ENCODE data around the gene STARD7. TPM values are rescaled to one million over a fixed set of nuclear protein-coding genes. Genes with fewer than 3 reads are reported as not detected.
A peak's percentile ranks its signal among the peaks of the same experiment; 100 is the strongest.

Gene STARD7
- total and polyA plus RNA-seq, 10 of the 15 experiments (the other 5 are each of a cell fraction or from before 2014, with no cell fraction given) = 85.4 to 237 (median 153) TPM

- H4K20me1 ChIP-seq (ENCODE audit: control insufficient read depth, insufficient read depth) = no peaks in the 10 kb centered on the region
- H2AFZ ChIP-seq (ENCODE audit: control insufficient read depth, low read depth, low read length) = peak overlapping the region; percentile 30; the same call in 1 of the 2 replicates
- H3K9ac ChIP-seq (ENCODE audit: control insufficient read depth, insufficient read depth, low read length) = peak overlapping the region; percentile 68
- WGBS (ENCODE audit: insufficient coverage, insufficient replicate concordance, low lambda C conversion rate, missing lambda C conversion rate) = 55% methylated on average over 9 of the region's 10 CpGs
- CTCF ChIA-PET = interaction anchor here (1.1 to 4.2 kb wide), 7 partner anchors 10 to 20 kb away, joined by 3 to 42 read pairs (median 4); partner anchors contain the start of genes ASTL and DUSP2
- no peak overlapping the region for H3K4me3 ChIP-seq
- intact Hi-C loops (cut with micrococcal nuclease; ENCODE audit: unreplicated experiment) = no loop called here
- in situ Hi-C loops (cut with MboI) = no loop called here
- TSS peak; percentile 73 for BruUV-seq (replicated peaks)
- H3K27me3 ChIP-seq (replicated peaks in 1 of 2; ENCODE audit: control insufficient read depth in 2 of 2, insufficient read depth in 2 of 2, low read length in 1 of 2) = no peaks in the 10 kb centered on the region
- peaks cover 47% of the 10 kb centered on the region for H3K4me1 ChIP-seq (ENCODE audit: control insufficient read depth, insufficient read depth, low read length)
- RAD21 ChIA-PET (ENCODE audit: unreplicated experiment) = interaction anchor here (0.7 to 6.3 kb wide), 6 partner anchors 8 to 18 kb away, joined by 3 to 182 read pairs (median 4); partner anchors contain the start of genes ASTL and DUSP2
- peak overlapping the region; percentile 95 for H3K27ac ChIP-seq (ENCODE audit: control insufficient read depth, insufficient read depth)
- H3K9me3 ChIP-seq (replicated peaks; ENCODE audit: control insufficient read depth, insufficient read depth, low read length) = peaks cover 3% of the 10 kb centered on the region; the same call in 2 of the 3 replicates
- H3K79me2 ChIP-seq (ENCODE audit: control insufficient read depth, insufficient read depth, low read length) = no peaks in the 10 kb centered on the region
- DNase-seq (ENCODE audit: low read depth, low spot score) (no peak), ATAC-seq (peak; percentile 32), FAIRE-seq (peak; percentile 59)
- POLR2A ChIA-PET = interaction anchor here (0.6 to 6.4 kb wide), 7 partner anchors 8 to 372 kb away, joined by 3 to 161 read pairs (median 4); partner anchors contain the start of genes ASTL and DUSP2
- peak overlapping the region; percentile 78; the same call in 1 of the 2 replicates for H3K4me2 ChIP-seq (ENCODE audit: control insufficient read depth, insufficient read depth)
- SMC1A ChIA-PET (ENCODE audit: uncharacterized antibody, unreplicated experiment) = interaction anchor here (0.6 to 6.6 kb wide), 8 partner anchors 7 to 118 kb away, joined by 3 to 139 read pairs (median 4); partner anchors contain the start of genes ASTL and DUSP2
- no peaks in the 10 kb centered on the region for H3K36me3 ChIP-seq (ENCODE audit: control insufficient read depth in 2 of 2, insufficient read depth in 2 of 2, low read length in 1 of 2)
- no peak for TF ChIP-seq BMI1 (IDR thresholded peaks at IDR 0.05; ENCODE audit: borderline replicate concordance)
- TF ChIP-seq SPI1 (IDR thresholded peaks at IDR 0.05; ENCODE audit: borderline replicate concordance, insufficient read depth, low read depth, low read length) = no peak
- no peak for TF ChIP-seq IRF5 (IDR thresholded peaks at IDR 0.05; ENCODE audit: borderline replicate concordance)
- TF ChIP-seq NR2F1 (conservative IDR thresholded peaks at IDR 0.05) = no peak
- TF ChIP-seq MYB (IDR thresholded peaks at IDR 0.05; ENCODE audit: borderline replicate concordance, low read depth, low read length) = no peak
- TF ChIP-seq NRF1 (conservative IDR thresholded peaks at IDR 0.05; ENCODE audit: low read depth, low read length) = no peak
- TF ChIP-seq SRF (IDR thresholded peaks at IDR 0.05; ENCODE audit: low read depth in 2 of 2, low read length in 2 of 2) = no peak
- 0 out of 2 replicates have a peak, but pooled peaks have one; percentile 22 for TF ChIP-seq RCOR1 (conservative IDR thresholded peaks at IDR 0.05; ENCODE audit: low read depth, low read length)
- TF ChIP-seq NFYA (IDR thresholded peaks at IDR 0.05; ENCODE audit: borderline replicate concordance, low read depth, low read length) = no peak
- TF ChIP-seq LARP7 (IDR thresholded peaks at IDR 0.05) = no peak
- peak; percentile 69 for TF ChIP-seq RAD51 (IDR thresholded peaks at IDR 0.05)
- TF ChIP-seq TCF3 (IDR thresholded peaks at IDR 0.05; ENCODE audit: borderline replicate concordance, insufficient read depth, low read depth, low read length) = no peak
- no peak for TF ChIP-seq POLR2AphosphoS2 (IDR thresholded peaks at IDR 0.05; ENCODE audit: low read depth, low read length)
- no peak for TF ChIP-seq KDM1A (IDR thresholded peaks at IDR 0.05; ENCODE audit: borderline replicate concordance)
- no peak for TF ChIP-seq ATF2 (IDR thresholded peaks at IDR 0.05; ENCODE audit: low read length)
- TF ChIP-seq ZNF687 (IDR thresholded peaks at IDR 0.05) = no peak
These were observed 52.4 kb downstream of the STARD7 start for GRCh38 chr2:96156011-96156820.

All from GM12878 (cell line).